A549 (cell line): ENCODE data around the gene CFAP100.

ENCODE experiments used
- CBX8 ChIP-seq: fragments of 200-600 bp; sonication (generic); IDR thresholded peaks from 2 replicates; pipeline ENCODE4 v1.6.1; 2016
- POLR2A ChIP-seq: IDR thresholded peaks from 2 replicates; pipeline ENCODE4 v1.6.1; 2012; ENCODE audit warnings: mild to moderate bottlenecking, low read length

GRCh38 chr3:126434264-126434590, 39.5 kb downstream of the CFAP100 start:
- no peak for TF ChIP-seq CBX8
- TF ChIP-seq POLR2A: no peak
